Activated T-helper 1 cell treated with anti-CD3 and anti-CD28 coated beads, Interleukin-2, amount 50 U/mL, for 16 hours (primary cell): ENCODE results near the gene TRAPPC3.
"Not testable (repeated sequence)": the region's sequence is repeated elsewhere in the genome, so short reads cannot be mapped to it uniquely, and the experiment has no call there.

Experiments
- DNase-seq, 2 donors: peaks; one replicate each; pipeline ENCODE4 v3.0.0-alpha.2; 2020; ENCODE audit warnings: low read depth in 1 of 2, low spot score in 1 of 2

Gene TRAPPC3

DNA sequence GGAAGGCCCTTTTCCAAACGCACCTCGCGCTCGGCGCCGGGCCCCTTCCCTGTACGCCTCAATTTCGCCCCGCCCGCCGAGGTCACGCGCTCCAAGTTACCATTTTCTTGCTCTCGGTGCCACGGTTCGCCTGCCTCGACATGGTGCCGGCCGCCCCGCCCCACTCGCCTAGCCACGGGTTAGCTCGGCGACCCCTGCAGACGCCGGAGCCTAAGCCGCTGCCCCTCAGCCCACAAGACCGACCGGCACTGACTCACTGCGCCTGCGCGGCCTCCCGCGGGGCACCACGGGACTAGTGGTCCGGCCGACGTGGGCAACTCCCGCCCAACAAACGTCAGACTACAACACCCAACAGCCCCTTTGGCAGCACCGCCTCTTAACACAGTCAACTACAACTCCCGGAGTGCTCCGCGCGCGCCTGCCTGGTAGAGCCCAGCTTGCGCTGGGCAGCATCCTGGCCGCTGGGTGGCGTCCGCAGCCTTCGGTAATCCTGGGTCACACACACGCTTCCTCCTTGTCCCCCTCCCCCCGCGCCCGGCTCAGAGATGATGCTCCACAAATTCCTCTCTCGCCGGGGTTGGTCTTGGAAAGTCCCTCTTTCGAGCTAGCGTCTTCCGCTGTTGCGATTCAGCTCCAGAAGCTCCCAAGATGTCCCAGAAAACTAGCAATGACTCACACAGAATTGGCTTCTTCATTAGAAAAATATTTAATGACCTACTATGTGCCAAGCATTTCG lies at the start of gene TRAPPC3:
Gene TRAPPC3 (minus strand): TSS at position 250 of the 736 bp plus-strand sequence. CDS start 108 bp downstream, at position 142.
- DNase-seq = peak; percentile 98 to 99

DNA sequence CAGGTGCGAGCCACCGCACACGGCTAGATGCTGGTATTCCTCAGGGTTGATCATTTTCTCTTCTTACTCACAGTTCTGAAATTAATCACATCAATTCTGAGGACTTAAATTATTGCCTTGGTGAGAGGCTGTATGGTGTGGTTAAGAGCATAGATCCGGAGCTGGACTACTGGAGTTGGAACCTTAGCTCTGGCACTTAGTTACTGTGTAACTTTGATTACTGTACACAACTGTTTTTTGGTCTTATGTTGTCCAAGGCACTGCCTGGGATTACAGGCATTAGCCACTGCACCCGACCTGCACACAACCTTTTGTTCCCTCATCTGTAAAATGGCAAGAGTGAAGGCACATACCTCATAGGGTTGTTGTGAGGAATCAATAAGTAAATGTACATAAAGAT lies 49.4 kb upstream of the TRAPPC3 start:
- no peak for DNase-seq

DNA sequence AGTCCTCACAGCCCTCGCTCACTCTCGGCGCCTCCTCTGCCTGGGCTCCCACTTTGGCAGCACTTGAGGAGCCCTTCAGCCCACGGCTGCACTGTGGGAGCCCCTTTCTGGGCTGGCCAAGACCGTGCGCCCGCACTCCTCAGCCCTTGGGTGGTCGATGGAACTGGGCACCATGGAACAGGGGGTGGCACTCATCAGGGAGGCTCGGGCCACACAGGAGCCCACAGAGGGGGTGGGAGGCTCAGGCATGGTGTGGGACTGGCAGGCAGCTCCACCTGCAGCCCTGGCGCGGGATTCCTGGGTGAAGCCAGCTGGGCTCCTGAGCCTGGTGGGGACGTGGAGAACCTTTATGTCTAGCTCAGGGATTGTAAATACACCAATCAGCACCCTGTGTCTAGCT lies 47.5 kb upstream of the TRAPPC3 start:
- not testable (repeated sequence) for DNase-seq

DNA sequence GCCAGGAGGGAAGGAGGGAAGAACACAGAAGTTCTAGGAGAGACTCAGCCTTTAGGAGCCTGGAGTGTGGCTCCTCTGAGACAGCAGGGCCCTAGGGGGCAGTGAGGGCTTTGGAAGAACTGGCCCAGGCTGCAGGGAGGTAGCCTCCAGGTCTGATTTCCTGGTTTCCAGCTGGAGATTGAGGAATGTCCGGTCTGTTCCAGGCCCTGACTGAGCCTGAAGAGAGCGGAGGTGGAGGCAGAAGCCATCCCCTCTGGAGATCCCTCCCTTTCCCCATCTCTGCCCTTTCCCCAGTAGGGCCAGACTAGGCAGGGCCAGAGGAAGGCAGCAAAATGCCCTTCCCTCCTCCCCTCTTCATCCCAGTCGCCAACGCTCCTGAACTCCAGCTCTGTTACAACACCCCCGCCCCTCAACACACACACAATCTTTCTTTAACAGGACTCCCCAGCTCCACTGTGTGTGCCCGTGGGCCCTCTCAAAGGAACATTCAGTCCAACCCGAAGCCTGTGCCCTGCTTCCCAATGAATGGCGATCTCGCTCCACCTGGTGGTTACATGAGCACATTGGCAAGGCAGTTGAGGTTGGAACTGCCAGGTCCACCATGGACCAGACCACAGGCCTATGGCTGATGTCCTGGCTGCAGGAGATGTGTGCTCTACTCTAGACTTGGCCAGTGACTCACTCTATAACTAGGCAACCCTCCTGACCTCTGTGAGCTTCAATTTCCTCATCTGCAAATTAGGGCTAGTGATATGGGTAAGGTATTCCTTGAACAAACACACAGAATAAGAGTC lies 38.7 kb upstream of the TRAPPC3 start:
- DNase-seq = peak; percentile 57 to 62

DNA sequence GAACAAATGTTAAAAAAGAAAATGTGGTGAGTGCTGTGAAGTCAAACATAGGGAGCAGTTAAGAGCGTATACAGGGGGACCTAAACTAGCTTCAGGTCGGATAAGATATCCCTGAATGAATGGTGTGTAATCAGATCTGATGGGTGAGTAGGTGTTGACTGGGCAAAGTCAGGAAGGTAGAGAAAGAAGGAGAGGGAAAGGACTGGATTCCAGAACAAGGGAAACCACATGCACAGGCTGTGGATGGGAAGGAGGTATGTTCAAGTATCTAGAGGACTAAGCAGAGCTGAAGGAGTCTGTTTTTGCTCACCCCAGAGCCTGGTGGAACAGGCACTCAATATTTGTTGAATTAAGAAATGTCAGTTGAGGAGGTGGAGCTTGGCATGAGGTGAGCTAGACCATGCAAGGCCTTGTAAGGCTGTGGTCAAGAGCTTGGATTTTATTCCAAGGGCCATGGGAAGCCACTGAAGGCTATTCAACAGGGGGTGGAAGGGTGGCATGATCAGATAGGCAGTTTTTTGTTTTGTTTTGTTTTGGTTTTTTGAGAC lies 34.1 kb upstream of the TRAPPC3 start:
- DNase-seq = no peak

DNA sequence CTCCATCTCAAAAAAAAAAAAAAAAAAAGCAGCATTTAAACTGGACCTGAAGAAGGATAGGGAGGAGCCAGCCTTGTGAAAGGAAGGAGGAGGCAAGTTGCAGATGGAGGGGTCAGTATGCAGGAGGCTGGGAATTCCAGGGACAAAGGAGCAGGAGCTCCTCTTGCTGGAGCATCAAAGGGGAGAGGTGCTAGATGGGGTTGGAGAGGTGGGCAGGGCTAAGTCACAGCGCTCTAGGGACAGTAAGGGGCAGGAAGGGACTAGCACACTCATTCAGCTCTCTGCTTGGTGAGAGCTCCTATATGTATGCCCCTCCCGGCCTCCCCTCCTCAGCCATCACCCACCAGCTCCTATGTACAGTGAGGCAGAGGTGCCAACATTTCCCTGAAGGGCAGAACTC lies 33.4 kb upstream of the TRAPPC3 start:
- DNase-seq = no peak

DNA sequence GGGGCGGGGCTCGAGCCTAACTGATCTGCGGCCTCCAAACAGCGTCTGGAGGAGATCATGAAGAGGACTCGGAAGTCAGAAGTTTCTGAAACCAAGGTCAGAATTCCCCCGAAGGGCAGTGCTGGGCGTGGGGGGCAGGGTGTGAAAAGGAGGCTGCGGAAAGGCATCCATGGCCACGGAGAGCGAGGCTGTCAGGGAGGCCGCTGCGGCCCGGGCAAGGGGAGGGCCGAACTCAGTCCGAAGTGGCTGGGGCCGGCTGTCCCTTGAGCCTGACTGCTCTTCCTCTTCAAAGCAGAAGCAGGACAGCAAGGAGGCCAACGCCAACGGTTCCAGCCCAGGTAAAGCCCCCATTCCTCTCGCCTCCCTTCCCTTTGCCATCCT lies 29.9 kb upstream of the TRAPPC3 start:
- DNase-seq = no peak

DNA sequence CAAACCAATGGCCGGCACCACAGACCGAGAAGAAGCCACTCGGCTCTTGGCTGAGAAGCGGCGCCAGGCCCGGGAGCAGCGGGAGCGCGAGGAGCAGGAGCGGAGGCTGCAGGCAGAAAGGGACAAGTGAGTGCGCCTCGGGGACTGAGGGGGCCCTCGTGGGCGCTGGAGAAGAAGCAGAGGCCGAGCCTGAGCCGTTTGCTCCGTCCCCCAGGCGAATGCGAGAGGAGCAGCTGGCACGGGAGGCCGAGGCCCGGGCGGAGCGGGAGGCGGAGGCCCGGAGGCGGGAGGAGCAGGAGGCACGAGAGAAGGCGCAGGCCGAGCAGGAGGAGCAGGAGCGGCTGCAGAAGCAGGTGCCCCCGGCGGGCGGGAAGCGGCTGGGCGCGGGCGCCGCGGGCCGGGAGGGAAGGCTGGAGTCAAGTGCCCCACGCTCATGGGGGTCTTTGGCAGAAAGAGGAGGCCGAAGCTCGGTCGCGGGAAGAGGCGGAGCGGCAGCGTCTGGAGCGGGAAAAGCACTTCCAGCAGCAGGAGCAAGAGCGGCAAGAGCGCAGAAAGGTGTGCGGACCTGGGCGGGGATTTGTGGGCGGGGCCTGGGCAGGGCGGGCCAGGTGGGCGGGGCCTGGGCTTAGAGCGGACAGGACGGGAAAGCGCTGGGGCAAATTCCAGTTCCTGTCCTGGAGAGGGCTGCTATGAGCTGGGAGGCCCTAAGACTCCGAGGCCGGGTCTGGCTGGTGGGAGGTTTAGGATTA lies 29.4 kb upstream of the TRAPPC3 start:
- no peak for DNase-seq

DNA sequence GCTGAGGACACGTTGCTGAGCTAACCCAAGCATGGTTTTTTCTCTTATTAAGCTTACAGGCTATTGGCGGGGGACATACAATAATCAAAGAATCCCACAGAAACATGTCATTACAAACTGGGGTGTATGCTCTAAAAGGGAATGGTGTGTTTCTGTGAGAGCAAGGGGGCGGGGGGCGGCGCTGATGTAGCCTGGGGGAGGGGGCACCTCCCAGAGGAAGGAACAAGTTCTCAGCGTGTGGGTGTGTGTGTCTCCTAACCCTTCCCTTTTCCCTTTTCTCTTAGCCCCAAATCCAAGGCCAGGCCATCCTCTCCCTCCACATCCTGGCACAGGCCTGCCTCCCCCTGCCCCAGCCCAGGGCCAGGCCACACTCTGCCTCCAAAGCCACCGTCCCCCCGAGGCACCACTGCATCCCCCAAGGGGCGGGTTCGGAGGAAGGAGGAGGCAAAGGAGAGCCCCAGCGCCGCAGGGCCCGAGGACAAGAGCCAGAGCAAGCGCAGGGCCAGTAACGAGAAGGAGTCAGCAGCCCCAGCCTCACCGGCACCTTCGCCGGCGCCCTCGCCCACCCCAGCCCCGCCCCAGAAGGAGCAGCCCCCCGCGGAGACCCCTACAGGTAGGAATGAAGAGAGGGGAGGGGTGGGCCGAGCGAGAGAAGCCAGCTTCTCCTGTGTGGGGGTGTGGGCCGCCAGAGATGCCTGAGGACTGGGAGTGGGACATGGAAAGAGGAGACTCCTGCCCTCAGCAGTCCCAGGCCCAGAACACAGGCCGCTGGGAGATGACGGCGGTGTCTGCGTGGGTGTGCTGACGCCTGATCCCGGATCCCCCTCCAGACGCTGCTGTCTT lies 28.5 kb upstream of the TRAPPC3 start:
- no peak for DNase-seq

DNA sequence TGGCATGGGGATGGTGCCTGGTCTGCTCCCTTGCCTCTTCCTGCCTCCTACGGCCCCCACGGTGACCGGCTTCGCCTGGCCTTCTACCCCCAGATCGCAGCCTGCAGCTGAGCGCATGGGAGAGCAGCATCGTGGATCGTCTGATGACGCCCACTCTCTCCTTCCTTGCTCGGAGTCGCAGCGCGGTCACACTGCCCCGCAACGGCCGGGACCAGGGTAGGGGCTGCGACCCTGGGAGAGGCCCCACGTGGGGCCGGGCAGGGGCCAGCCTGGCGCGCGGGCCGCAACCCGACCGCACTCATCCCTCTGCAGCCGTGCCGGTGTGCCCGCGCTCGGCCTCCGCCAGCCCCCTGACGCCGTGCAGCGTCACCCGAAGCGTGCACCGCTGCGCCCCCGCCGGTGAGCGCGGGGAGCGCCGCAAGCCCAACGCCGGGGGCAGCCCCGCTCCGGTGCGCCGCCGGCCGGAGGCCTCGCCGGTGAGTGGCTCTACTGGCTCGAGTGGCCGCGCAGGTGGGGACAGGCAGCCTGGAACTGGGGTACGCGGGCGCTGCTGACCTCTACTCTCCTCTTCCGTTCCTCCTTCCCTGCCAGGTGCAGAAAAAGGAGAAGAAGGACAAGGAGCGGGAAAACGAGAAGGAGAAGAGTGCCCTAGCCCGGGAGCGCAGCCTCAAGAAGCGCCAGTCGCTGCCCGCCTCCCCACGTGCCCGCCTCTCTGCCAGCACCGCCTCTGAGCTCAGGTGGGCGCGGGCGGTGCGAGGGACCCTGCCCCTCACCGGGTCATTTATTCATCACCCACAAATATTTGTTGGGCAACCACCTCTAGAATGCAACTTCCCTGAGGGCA lies 27.0 kb upstream of the TRAPPC3 start:
- DNase-seq = no peak

DNA sequence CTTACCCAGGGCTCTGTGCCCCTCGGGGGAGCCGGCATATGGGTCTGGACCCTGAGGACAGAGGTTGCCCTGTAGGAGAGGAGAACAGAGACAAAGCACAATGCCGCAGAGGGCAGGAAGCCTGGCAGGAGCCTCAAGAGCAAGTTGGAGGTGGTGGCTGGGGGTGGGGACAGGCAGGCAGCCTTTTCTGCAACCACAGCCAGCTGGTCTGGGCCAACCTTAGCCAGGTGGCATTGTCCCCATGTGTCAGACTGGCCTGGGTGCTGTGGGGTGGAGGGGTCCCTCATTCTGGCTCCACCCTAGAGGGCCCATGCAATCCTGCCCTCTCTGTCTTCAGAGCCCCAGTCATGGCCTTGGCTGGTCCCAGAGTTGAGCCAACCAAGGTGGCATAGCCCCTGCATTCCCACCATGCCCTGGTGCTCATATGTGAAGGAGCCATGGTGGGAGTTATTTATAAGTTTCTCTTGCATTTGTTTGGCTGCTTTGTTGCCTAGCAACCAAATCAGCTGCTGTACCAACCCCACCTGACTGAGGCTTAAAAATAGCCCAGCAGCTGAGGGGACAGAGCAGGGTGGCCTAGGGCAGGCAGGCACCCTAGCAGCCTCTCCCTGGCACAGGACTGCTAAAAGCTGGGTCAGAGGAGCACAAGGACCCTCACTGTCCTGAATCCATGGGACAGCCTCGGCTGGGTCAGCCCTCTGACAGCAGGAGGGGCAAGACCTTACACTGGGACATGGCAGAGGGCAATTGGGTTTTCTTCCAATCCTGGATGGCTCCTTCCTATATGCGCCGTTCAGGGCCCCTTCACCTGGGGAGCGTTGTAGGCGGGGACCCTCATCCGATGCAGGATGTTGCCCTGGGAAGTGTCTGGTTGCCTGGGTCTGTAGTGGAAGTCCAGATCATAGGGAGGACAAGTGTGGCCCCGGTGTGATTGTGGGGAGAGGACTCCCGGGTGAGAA lies 26.1 kb upstream of the TRAPPC3 start:
- DNase-seq = no peak

DNA sequence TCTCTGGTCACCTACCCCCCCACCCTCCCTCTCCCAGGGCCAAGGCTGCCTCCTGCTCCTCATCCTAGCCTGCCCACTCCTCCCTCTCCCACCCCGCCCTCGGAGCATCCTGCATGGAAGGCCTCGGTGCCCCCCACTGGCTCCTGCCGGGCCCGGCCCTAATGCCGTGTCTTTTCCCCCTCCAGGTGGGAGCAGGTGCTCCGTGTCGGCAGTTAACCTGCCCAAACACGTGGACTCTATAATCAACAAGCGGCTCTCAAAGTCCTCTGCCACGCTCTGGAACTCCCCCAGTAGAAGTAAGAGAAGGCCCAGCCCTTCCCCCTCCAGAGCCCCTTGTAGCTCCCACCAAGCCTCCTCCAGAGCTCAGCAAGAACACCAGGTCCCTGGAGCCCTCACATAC lies 25.4 kb upstream of the TRAPPC3 start:
- no peak for DNase-seq

DNA sequence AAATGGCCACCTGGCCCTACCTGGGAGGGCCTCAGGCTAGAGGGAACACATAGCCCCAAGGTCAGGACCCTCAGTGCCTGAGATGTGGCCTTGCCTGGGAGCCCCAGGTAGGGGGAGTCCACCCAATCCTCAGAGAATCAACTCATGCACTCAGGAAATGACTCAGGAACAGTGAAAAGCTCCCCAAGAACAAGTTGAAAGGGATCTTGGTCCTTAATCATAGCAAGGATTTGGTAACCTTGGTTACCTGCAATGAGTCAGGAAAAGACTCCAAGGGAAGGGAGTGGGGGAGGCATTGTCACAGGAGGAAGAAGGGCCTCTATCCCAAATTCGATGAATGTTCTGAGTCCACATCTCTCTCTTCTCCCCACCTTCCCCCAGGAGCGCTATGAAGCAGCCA lies 23.7 kb upstream of the TRAPPC3 start:
- DNase-seq = no peak

DNA sequence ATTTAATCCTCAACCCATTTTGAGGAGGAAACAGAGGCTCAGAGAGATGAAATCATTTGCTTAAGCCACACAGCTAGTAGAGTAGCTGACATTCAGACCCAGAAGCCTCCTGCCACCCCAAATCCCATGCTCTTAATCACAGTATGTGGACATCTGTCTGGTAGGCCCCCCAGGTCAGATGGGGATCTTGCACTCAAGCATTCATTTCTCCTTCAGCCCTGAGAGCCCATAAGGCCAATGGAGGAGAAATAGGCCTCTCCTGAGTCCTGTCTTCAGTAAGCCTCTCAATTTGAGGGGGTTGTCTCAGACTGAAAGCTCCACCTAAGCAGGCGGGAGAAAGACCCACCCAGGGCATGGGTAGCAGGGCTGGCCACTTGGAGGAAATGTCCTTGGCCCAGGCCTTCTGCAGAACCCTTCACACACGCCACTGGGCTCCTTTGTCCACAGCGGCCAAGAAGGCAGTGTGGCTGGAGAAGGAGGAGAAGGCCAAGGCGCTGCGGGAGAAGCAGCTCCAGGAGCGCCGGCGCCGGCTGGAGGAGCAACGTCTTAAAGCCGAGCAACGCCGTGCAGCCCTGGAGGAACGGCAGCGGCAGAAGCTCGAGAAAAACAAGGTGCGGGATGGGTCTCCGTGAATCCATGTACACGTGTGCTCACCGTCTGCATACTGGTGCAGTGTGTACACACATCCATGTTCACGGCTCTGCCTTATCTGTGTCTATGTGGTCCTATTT lies 22.9 kb upstream of the TRAPPC3 start:
- no peak for DNase-seq

DNA sequence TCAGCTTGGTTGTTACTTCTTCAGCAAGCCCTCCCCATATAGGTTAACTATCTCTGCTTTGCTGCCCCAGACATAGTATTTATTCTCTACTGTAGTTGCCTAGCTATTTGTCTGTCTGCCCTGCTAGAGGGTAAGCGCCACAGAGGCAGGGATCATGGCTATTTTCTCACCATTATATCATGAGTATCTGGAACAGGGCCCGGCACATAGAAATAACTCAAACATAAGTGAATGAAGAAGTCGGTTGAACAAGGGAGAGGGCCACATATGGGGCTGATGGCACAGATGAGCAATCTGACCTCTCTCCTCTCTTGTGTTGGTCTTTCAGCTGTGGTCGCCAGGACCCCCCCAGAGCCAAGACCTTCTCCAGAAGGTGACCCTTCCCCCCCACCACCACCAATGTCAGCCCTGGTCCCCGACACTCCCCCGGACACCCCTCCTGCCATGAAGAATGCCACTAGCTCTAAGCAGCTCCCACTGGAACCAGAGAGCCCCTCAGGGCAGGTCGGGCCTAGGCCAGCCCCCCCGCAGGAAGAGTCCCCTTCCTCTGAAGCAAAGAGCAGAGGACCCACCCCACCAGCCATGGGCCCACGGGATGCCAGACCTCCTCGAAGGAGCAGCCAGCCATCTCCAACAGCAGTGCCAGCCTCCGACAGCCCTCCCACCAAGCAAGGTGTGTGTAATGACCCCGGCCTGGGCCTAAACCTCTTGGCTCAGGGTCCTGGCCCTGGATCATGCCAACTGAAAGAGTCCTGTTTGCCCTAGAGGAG lies 21.5 kb upstream of the TRAPPC3 start:
- no peak for DNase-seq

DNA sequence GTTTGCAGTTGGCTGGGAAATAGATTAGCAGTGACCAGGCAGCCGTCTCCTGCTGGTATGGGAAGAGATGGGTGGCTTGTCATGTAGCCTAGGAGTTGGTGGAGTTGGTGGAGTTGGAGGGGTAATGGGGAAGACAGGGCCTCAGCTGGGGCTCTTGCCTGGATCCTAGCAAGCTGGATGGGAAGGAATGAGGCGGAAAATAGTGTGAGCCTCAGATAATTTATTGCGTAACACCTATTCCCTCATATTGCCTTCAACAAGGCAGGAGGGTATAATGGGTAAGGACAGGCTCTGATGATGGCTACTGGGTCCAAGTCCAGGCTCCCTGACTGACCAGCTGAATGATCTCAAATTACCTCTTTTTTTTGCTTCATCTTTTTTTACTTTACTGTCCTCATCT lies 19.2 kb upstream of the TRAPPC3 start:
- no peak for DNase-seq
